GM19193 (cell line): ENCODE results near the gene NEGR1.

ENCODE experiments used
- POLR2A ChIP-seq: IDR thresholded peaks from 4 replicates; pipeline ENCODE4 v1.6.1; 2011; ENCODE audit not compliant: insufficient read depth, insufficient read length; ENCODE audit errors: extremely low read depth

NEGR1 gene

DNA sequence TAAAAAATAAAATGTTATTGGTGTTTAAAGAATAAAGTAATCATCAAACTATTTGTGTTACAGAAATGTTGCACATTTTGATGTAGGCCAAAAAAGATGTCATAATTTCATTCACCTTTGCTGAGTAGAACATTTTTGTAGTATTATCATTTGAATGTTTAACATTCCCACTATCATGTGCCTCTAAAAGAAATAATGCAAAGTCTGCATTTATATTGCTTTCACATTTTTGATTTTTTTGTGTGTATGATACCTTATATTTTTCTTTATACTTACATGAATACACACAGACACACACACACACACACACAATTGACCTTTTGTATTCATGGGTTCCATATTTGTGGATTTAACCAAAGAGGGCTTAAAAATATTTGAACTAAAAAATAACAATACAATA is 657.3 kb downstream of the NEGR1 start:
- TF ChIP-seq POLR2A: no peak

DNA sequence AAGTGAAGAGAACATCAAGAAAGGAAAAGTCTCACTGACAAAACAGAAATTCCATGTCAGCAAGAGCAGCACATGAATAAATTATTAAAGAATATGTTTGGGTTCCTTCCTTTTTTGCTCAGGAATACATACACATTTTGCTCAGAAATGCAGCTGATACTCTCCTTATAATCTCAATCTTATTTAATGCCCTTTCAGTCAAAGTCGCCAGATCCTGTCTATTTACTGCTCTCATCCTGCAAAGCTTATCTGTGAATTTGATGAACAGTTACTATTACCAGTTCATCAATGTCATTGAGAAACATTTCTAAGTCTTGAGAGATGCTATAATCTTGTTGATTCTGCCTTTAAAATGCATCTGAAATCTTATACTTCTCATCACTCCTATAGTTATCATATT is 658.5 kb downstream of the NEGR1 start:
- no peak for TF ChIP-seq POLR2A

DNA sequence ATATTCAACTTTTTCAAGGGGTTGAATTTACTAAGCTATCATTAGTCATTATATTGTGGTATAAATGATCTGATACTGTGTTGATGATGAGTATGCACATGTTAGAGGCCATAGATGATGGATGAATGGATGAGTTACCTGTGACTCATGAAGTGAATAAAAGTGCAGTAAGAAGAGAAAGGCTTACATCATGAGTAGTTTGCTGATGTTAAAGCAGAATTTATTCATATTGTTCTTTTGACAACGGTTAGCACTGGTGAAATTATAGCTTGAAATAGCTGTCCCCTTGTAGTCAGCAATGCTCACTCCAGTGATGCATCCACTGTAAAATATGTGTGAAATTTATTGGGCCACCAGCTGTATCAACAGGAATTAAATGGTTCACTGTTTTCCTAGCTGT is 660.6 kb downstream of the NEGR1 start:
- no peak for TF ChIP-seq POLR2A

GRCh38 chr1:71618766-71619530 is 663.4 kb downstream of the NEGR1 start:
- TF ChIP-seq POLR2A: no peak

GRCh38 chr1:71618191-71618590 is 664.1 kb downstream of the NEGR1 start:
- TF ChIP-seq POLR2A: no peak

DNA sequence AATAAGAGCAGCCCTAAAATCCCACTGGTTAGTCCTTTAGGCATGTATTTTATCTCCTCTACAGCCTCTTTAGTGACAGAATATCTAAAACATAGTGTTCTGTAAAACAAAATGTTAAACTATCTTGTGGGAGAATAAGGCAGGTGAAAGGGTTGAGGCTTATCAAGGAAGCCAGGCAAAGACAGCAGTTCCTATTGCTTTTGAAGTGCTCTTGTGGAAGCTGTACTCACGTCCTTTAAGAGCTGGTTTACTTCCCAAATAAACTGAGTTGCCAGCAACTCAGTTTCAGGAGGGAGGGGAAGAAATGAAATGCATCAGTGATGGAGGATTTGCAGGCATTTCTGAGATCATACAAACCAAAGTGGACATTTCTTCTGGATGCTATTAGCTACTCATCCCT is 671.9 kb downstream of the NEGR1 start:
- TF ChIP-seq POLR2A: no peak

GRCh38 chr1:71603044-71603776 is 679.1 kb downstream of the NEGR1 start:
- no peak for TF ChIP-seq POLR2A

GRCh38 chr1:71600023-71600422 is 682.3 kb downstream of the NEGR1 start:
- TF ChIP-seq POLR2A: no peak

- no peak for TF ChIP-seq POLR2A
These were observed 683.0 kb downstream of the NEGR1 start for GRCh38 chr1:71599306-71599705.

GRCh38 chr1:71593523-71593922 is 688.8 kb downstream of the NEGR1 start:
- no peak for TF ChIP-seq POLR2A

DNA sequence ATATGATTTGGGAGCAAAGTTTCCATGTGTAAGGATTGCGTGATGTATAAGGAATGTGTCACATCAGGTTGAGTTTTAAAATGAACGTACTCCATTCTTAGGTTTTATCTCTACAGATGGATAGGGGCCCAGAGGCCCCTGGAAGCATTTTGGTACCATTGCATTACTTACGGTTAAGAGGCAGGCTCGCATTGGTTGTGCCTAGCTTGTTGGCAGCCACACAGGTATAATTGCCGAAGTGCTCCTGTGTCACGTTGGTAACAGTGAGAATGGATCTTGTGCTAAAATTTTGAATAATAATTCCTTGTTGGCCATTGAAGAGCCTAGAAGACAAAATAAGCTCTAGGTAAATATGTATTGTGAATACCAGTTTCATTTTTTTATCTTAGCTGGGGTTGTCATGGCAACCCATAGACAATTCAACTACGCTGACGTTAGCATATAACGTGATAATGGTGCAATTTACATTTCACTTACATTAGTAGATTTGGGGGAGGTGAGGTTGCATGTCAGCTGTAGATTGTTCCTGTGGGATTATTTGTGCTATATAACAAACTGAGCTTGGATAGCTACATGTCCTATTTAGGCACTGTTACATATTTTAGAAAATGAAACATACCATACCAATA is 689.6 kb downstream of the NEGR1 start:
- TF ChIP-seq POLR2A: no peak

DNA sequence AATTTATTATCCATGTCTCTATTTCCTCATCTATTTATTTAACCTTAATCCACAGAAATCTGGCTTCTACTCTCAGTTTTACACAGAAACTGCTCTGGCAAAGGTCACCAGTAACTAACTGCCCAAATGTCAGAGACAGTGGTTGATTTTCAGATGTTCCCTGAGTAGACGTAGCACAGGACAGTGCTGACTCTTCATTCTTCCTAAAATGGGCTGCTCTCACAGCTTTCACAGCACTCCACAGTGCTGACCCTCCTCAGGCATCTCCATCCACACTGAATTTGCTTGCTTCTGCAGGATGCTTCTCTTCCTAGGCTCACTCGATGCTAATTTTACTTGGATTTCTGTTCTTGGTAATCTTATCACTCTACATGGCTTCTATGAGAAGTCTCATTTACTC is 693.3 kb downstream of the NEGR1 start:
- no peak for TF ChIP-seq POLR2A

DNA sequence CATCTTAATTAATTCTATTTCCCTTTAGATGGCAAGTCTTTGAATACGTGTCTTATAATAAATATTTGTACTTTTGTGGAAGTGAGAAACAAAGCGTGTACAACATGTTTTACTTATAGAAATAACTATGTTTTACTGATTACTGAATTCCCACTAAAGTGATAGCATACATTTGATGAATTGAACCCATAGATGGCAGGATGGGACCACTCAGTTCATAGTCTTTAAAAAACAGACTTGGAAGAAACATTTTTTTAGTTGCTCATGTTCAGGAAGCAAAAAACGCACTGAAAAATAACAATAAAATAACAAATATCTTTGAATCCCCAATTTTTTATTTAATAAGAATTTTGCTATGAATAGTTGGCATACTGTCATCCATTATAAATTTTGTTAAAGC is 694.4 kb downstream of the NEGR1 start:
- no peak for TF ChIP-seq POLR2A

- no peak for TF ChIP-seq POLR2A
These were observed 696.3 kb downstream of the NEGR1 start for GRCh38 chr1:71586030-71586429.

DNA sequence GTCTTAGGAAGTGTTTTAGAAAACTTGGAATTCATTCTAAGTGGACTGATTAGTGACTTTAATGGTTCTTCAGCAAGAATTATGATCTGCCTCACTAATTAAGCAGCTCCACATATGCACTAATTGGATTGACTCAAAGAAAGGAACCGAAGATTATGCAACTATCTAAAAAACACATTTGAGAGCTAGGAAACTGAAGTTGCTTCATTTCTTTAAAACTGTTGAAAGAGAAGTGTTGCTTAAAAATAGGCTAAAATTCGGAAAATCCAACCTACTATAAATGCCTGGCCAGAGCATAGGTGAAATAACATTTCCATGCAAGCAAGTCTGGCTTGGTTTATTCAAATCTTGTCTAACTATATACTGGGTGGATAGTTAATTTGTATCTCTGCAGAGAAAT is 698.6 kb downstream of the NEGR1 start:
- TF ChIP-seq POLR2A: no peak

- TF ChIP-seq POLR2A: no peak
These were observed 699.7 kb downstream of the NEGR1 start for GRCh38 chr1:71582673-71583072.
